NCI-H510A treated with DMSO at 0.1 percent for 48 hours (cell line): ENCODE measurements around the gene SHROOM3.
A peak's percentile ranks its signal among the peaks of the same experiment; 100 is the strongest.
"Not testable (repeated sequence)": the region's sequence is repeated elsewhere in the genome, so short reads cannot be mapped to it uniquely, and the experiment has no call there.

Experiments used
- DNase-seq: peaks from one replicate; lab custom pipeline; 2025; lab: John Stamatoyannopoulos, UW

SHROOM3 gene

GRCh38 chr4:76445911-76446310 is 10.9 kb downstream of the SHROOM3 start:
- DNase-seq = no peak

GRCh38 chr4:76447393-76447851 is 12.4 kb downstream of the SHROOM3 start:
- DNase-seq = no peak

GRCh38 chr4:76448211-76448610 is 13.2 kb downstream of the SHROOM3 start:
- DNase-seq = no peak

- no peak for DNase-seq
Observed at GRCh38 chr4:76449362-76449767, 14.3 kb downstream of the SHROOM3 start.

GRCh38 chr4:76449833-76450232 is 14.8 kb downstream of the SHROOM3 start:
- no peak for DNase-seq

GRCh38 chr4:76453232-76453631 is 18.2 kb downstream of the SHROOM3 start:
- DNase-seq = no peak

- DNase-seq = not testable (repeated sequence)
Observed at GRCh38 chr4:76454073-76454472, 19.0 kb downstream of the SHROOM3 start.

- DNase-seq = no peak
Observed at GRCh38 chr4:76457885-76458284, 22.9 kb downstream of the SHROOM3 start.

GRCh38 chr4:76458297-76458696 is 23.3 kb downstream of the SHROOM3 start:
- DNase-seq = no peak

- DNase-seq = no peak
Observed at GRCh38 chr4:76458825-76459224, 23.8 kb downstream of the SHROOM3 start.

GRCh38 chr4:76459291-76459723 is 24.3 kb downstream of the SHROOM3 start:
- no peak for DNase-seq

GRCh38 chr4:76463568-76463967 is 28.5 kb downstream of the SHROOM3 start:
- no peak for DNase-seq

GRCh38 chr4:76470064-76470463 is 35.0 kb downstream of the SHROOM3 start:
- no peak for DNase-seq

GRCh38 chr4:76470532-76470931 is 35.5 kb downstream of the SHROOM3 start:
- no peak for DNase-seq

- DNase-seq = no peak
Observed at GRCh38 chr4:76476571-76476970, 41.5 kb downstream of the SHROOM3 start.

GRCh38 chr4:76484654-76485053 is 49.6 kb downstream of the SHROOM3 start:
- DNase-seq = no peak

GRCh38 chr4:76485450-76485849 is 50.4 kb downstream of the SHROOM3 start:
- DNase-seq = peak; percentile 59

GRCh38 chr4:76486588-76487276 is 51.7 kb downstream of the SHROOM3 start:
- no peak for DNase-seq

GRCh38 chr4:76487621-76488020 is 52.6 kb downstream of the SHROOM3 start:
- DNase-seq = no peak

- no peak for DNase-seq
Observed at GRCh38 chr4:76488455-76488854, 53.4 kb downstream of the SHROOM3 start.

GRCh38 chr4:76488888-76489685 is 54.1 kb downstream of the SHROOM3 start:
- DNase-seq = no peak

- no peak for DNase-seq
Observed at GRCh38 chr4:76489686-76490161, 54.7 kb downstream of the SHROOM3 start.

- DNase-seq = no peak
Observed at GRCh38 chr4:76492055-76492454, 57.0 kb downstream of the SHROOM3 start.
